Panc1 (cell line): ENCODE results near the gene ZNF407. TPM values are rescaled to one million over a fixed set of nuclear protein-coding genes. Genes with fewer than 3 reads are reported as not detected.

Source experiments
- ATAC-seq: fragments of 200-7000 bp; cut with Tn5 transposase; 2 replicates; pipeline ENCODE4 v1.9.1; 2020; ENCODE audit warnings: mild to moderate bottlenecking, moderate library complexity
- BruUV-seq: library from RNA; stranded (reverse); fragments of 400-500 nt; replicated peaks from 2 replicates; lab custom pipeline; 2021; lab: Mats Ljungman, UMichigan
- CTCF ChIA-PET: fragments of 300-600 bp; sonication (Branson Sonifier 250); formaldehyde crosslinking; loops from one replicate; lab custom pipeline; 2022; ENCODE audit warnings: antibody characterized with exemption; lab: Charles Lee
- POLR2A ChIA-PET: fragments of 300-600 bp; sonication (Branson Sonifier 250); formaldehyde crosslinking; loops from one replicate; lab custom pipeline; 2022; ENCODE audit warnings: antibody characterized with exemption; lab: Charles Lee
- DNase-seq: peaks from one replicate; pipeline ENCODE4 v3.0.0-alpha.2; 2010; ENCODE audit warnings: low read depth, low spot score
- H3K27ac ChIP-seq: 2 replicates; pipeline ENCODE4 v1.5.1; 2011; ENCODE audit warnings: mild to moderate bottlenecking, low read length, inconsistent platforms
- H3K27me3 ChIP-seq: fragments of 200-500 bp; sonication (Bioruptor generic); 2 replicates; pipeline ENCODE4 v1.6.0; 2014; ENCODE audit warnings: low read length, inconsistent platforms; ENCODE audit not compliant: control insufficient read depth, insufficient read depth
- H3K36me3 ChIP-seq: fragments of 200-500 bp; sonication (Bioruptor generic); 2 replicates; pipeline ENCODE4 v1.5.1; 2014; ENCODE audit warnings: inconsistent platforms, mild to moderate bottlenecking, low read length, moderate library complexity; ENCODE audit not compliant: control insufficient read depth, insufficient read depth
- H3K4me1 ChIP-seq: 2 replicates; pipeline ENCODE4 v1.5.1; 2011; ENCODE audit warnings: inconsistent platforms, mild to moderate bottlenecking, low read length, moderate library complexity; ENCODE audit not compliant: control insufficient read depth, insufficient read depth
- H3K4me3 ChIP-seq, 2 experiments: 2 replicates each; pipeline ENCODE4 v1.5.1; 2011 to 2012; ENCODE audit warnings: low read depth in 2 of 2, low read length in 2 of 2, mild to moderate bottlenecking in 2 of 2, inconsistent platforms in 1 of 2, moderate library complexity in 1 of 2
- H3K9me3 ChIP-seq: fragments of 200-500 bp; sonication (Bioruptor generic); 2 replicates; pipeline ENCODE4 v1.5.1; 2014; ENCODE audit warnings: low read depth, mild to moderate bottlenecking, inconsistent platforms, low read length, moderate library complexity; ENCODE audit not compliant: control insufficient read depth, insufficient read depth
- CTCF ChIP-seq: fragments of 450-650 bp; IDR thresholded peaks from 2 replicates; pipeline ENCODE4 v1.5.1; 2017; ENCODE audit warnings: mild to moderate bottlenecking
- POLR2AphosphoS5 ChIP-seq: IDR thresholded peaks from 2 replicates; pipeline ENCODE4 v1.6.1; 2012; ENCODE audit warnings: mild to moderate bottlenecking, low read depth, low read length, moderate library complexity
- REST ChIP-seq, 2 experiments: IDR thresholded peaks; 2 replicates each; pipeline ENCODE4 v1.6.1; 2011 to 2012; ENCODE audit warnings: low read depth in 2 of 2, control low read depth in 1 of 2, low read length in 1 of 2, mild to moderate bottlenecking in 1 of 2, moderate library complexity in 1 of 2; ENCODE audit not compliant: insufficient read depth in 1 of 2
- SIN3A ChIP-seq: IDR thresholded peaks from 2 replicates; pipeline ENCODE4 v1.6.1; 2012; ENCODE audit warnings: low read depth, mild to moderate bottlenecking, low read length, moderate library complexity, borderline replicate concordance; ENCODE audit not compliant: insufficient read depth
- TCF7L2 ChIP-seq: IDR thresholded peaks from 2 replicates; pipeline ENCODE4 v1.6.1; 2011; ENCODE audit warnings: mild to moderate bottlenecking, low read depth, low read length, inconsistent platforms
- in situ Hi-C: cut with HindIII; loops from 2 replicates; pipeline ENCODE4 v1.10.0; 2016; ENCODE audit warnings: low sequenced_read_pairs, low pct_unique_long_range_greater_than_20kb
- intact Hi-C: fragments of 100-400 bp; cut with micrococcal nuclease; formaldehyde crosslinking; loops from one replicate; pipeline ENCODE4 v1.10.0; 2022; ENCODE audit not compliant: unreplicated experiment
- total RNA-seq: library from RNA; stranded (reverse); gene quantifications from one replicate; pipeline ENCODE4 v1.2.1, GENCODE V29; 2021; ENCODE audit not compliant: unreplicated experiment

Gene ZNF407
- total RNA-seq, 1 experiment from 2014 or later: 16.8 TPM

DNA sequence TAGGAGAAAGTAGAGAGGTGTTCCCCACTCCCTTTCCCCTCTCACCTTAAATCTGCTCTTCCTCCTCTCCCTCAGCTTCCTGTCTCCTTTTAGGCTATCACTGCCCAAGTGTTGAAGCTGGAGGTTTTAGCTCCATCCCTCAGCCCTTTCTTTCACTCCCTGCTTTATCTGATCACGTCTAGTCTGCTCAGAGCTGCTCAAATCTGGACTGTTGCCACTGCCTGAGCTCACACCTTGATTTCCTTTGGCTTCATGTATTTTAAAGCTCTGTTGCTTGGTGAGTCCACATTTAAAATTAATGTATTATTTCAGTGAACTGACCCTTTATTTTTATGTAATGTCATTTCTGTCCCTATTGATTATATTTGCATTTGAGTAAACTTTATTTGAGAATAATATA, 374.7 kb downstream of the ZNF407 start:
- Histone ChIP-seq H3K4me3 (no peak overlapping the region), H3K9me3 (no peaks in the 10 kb centered on the region), H3K27ac (no peak overlapping the region), H3K27me3 (no peaks in the 10 kb centered on the region), H3K4me1 (peaks cover 5% of the 10 kb centered on the region; the same call in 1 of the 2 replicates), H3K36me3 (no peaks in the 10 kb centered on the region)
- ATAC-seq (no peak), DNase-seq (no peak)
- TF ChIP-seq REST (IDR thresholded peaks at IDR 0.05; ENCODE audit: insufficient read depth in 1 of 2, low read depth in 2 of 2, low read length in 1 of 2) (no peak), TCF7L2 (no peak), POLR2AphosphoS5 (no peak), SIN3A (no peak), CTCF (no peak)
- in situ Hi-C loops: no loop called here
- intact Hi-C loops: no loop called here
- POLR2A ChIA-PET: no interaction called here
- BruUV-seq: no TSS peak
- CTCF ChIA-PET: interaction anchor here (0.5 kb wide), 1 partner anchor 254 kb away, joined by 18 read pairs; no protein-coding TSS in a partner anchor

- no peaks in the 10 kb centered on the region for H3K27me3 ChIP-seq
- DNase-seq (no peak), ATAC-seq (no peak)
- no TSS peak for BruUV-seq
- no peak for TF ChIP-seq POLR2AphosphoS5
- TF ChIP-seq REST (IDR thresholded peaks at IDR 0.05; ENCODE audit: insufficient read depth in 1 of 2, low read depth in 2 of 2, low read length in 1 of 2): no peak
- no peak for TF ChIP-seq CTCF
- TF ChIP-seq SIN3A: no peak
- TF ChIP-seq TCF7L2: no peak
- H3K36me3 ChIP-seq: no peaks in the 10 kb centered on the region
- in situ Hi-C loops (no loop called here), intact Hi-C loops (no loop called here)
- no peaks in the 10 kb centered on the region for H3K9me3 ChIP-seq
- POLR2A ChIA-PET: no interaction called here
- H3K27ac ChIP-seq: no peak overlapping the region
- H3K4me3 ChIP-seq: no peak overlapping the region
- CTCF ChIA-PET: interaction anchor here (0.6 kb wide), 1 partner anchor 30 kb away, joined by 3 read pairs; no protein-coding TSS in a partner anchor
- peaks cover 5% of the 10 kb centered on the region; the same call in 1 of the 2 replicates for H3K4me1 ChIP-seq
These were observed 377.3 kb downstream of the ZNF407 start for GRCh38 chr18:74975001-74975400.
